Stimulated activated CD8-positive, alpha-beta memory T cell treated with anti-CD3 and anti-CD28 coated beads, Interleukin-12 subunit alpha, Interleukin-12 subunit beta, amount 100 ng/mL, for 24 hours (primary cell): Measurements from ENCODE around the gene RPL15.

Experiments used
- DNase-seq: peaks from one replicate; pipeline ENCODE4 v3.0.0-alpha.2; 2020; ENCODE audit errors: extremely low read depth

RPL15 gene

DNA sequence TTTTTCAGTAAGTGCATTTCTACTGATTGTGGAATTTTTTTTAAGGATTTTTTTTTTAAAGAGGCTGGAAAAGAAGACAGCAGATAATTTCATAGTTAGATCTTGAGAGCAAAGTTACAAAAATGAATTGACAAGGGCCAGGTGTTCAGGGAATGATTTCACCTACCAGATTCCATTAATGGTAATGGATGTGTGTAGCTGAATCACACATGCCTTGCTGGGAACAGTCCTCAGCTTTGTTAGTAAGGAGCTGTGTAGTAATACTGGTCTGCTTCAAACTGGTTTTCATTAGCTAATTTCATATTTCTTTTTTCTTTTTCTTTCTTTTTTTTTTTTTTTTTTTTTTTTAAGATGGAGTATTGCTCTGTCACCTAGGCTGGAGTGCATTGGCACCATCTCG is 44.1 kb downstream of the RPL15 start:
- DNase-seq, result no peak

DNA sequence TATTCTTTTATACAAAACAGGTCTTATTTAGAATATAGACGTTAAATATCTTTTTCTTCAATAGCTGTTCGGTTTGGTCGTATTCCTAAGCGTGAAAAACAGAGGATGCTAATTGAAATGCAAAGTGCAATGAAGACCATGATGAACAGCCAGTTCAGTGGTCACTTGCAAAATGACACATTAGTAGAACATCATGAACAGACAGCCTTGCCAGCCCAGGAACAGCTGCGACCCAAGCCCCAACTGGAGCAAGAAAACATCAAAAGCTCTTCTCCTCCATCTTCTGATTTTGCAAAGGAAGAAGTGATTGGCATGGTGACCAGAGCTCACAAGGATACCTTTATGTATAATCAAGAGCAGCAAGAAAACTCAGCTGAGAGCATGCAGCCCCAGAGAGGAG is 45.0 kb downstream of the RPL15 start:
- DNase-seq, result no peak

DNA sequence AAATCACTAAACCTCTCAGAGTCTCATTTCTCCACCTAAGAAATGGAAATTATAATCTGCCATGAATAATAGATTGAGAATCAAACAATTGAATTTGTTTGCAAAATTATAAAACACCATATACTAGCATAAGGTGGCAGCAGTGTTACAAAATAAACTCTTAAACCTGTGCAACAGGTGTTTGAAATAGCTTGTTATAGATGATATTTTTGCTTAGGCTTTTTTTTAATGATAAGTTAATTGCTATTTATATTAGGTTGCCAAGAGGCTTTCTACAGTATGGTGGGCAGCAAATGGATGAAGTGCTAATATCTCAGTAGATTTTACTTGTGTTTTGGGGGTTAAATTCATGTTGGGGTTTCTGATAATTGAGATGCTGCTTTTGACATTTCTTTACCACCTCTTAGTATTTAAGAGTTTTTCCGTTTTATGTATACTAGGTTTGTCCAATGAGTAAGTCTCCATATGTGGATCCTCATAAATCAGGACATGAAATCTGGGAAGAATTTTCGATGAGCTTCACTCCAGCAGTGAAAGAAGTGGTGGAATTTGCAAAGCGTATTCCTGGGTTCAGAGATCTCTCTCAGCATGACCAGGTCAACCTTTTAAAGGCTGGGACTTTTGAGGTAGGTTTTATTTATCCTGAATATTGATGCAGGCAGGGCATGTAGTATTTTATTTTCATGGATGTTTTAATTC is 47.8 kb downstream of the RPL15 start:
- no peak for DNase-seq

DNA sequence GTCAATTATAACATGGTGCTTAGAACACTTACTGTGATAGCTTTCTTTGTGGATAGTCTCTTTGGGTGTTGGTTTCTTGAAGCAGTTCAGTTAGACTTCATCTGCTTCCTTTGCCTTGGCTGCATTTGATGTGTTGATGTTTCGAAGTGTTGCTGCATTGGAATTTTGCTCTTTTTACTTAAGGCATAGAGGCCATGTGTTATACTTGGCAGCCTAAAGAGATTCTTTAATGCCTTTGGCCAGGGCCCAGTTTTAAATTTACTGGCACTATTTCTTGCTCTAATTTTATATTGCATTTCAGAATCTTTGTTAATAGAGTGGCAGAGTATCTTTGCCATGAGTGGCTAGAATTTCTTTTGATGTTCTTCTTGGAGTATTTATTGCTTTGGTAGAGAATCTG is 49.4 kb downstream of the RPL15 start:
- no peak for DNase-seq

DNA sequence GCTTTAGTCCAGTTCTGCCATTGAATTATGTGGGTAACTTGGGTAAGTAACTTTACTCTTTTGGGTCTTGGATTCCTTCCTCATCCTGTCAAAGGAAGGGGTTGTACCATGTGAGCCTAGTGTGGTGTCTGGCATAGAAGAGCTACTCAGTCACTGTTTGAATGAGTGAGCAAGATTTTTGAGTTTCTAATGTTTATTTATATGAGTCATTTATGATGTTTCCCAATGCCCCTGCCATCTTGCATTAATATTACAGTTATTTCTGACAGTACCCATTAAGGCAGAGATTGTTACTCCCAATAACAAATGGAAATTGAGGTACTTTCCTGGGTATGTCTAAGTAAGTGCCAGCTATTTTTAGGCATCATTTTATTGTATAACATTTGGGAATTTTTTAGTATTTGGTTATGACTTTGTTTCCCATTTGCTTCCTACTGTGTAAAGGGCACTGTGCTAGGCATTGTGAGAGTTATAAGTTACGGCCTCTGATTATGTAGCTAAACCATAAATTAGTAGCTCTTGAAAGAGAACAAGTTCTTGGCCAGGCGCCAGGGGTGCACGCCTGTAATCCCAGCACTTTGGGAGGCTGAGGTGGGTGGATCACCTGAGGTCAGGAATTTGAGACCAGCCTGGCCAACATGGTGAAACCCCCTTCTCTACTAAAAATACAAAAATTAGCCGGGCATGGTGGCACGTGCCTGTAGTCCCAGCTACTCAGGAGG is 51.7 kb downstream of the RPL15 start:
- DNase-seq, result no peak

DNA sequence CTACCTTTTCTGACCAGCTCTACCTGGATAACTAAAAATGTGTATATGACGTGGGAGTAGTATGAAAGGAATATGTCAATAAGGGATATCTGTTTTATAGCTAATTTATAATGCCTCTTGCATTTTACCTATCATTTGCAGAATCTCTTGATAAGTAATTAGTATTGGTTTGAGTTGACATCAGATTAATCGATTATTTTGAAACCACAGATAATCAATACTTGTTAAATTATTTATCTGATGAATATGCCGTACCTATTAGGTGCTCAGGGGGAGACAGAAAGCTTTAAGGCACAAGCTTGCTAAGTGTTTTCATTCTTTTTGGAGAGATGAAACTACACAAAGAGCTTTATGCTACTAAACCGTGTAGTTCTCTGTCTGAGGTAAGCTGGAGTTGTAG is 52.5 kb downstream of the RPL15 start:
- DNase-seq, result no peak
